Transverse colon (tissue), 4 donors: Measurements from ENCODE around the gene AKAP1. TPM values are rescaled to one million over a fixed set of nuclear protein-coding genes. Genes with fewer than 3 reads are reported as not detected.

Experiments
- DNase-seq: peaks from one replicate; pipeline ENCODE4 v3.0.0-alpha.2; 2019
- H3K27ac ChIP-seq, 4 donors: fragments of 200-600 bp; sonication (generic); 2 replicates each; pipeline ENCODE4 v1.5.1; 2016 to 2018; ENCODE audit warnings: inconsistent platforms in 4 of 4
- H3K27me3 ChIP-seq: fragments of 200-600 bp; sonication (generic); 2 replicates; pipeline ENCODE4 v1.5.1; 2017; ENCODE audit warnings: inconsistent platforms
- H3K36me3 ChIP-seq, 4 donors: fragments of 200-600 bp; sonication (generic); 2 replicates each; pipeline ENCODE4 v1.5.1; 2017 to 2019; ENCODE audit warnings: inconsistent platforms in 4 of 4
- H3K4me1 ChIP-seq, 4 donors: fragments of 200-600 bp; sonication (generic); 2 replicates each; pipeline ENCODE4 v1.5.1; 2017 to 2020; ENCODE audit warnings: inconsistent platforms in 4 of 4
- H3K4me3 ChIP-seq, 4 donors: fragments of 200-600 bp; sonication (generic); 1 replicate in 1 of 4; 2 replicates in 3 of 4; pipeline versions ENCODE4 v1.5.1 to v1.6.1; 2017 to 2019; ENCODE audit warnings: inconsistent platforms in 4 of 4
- H3K9me3 ChIP-seq, 2 donors: fragments of 200-600 bp; sonication (generic); 2 replicates each; pipeline ENCODE4 v1.5.1; 2017 to 2019; ENCODE audit warnings: inconsistent platforms in 2 of 2
- EP300 ChIP-seq: sonication (generic); formaldehyde crosslinking; IDR thresholded peaks from one replicate; pipeline ENCODE4 v1.6.1; 2017; ENCODE audit warnings: antibody characterized with exemption, low read depth
- POLR2A ChIP-seq: fragments of 450-650 bp; IDR thresholded peaks from one replicate; pipeline ENCODE4 v1.6.1; 2016; ENCODE audit warnings: antibody characterized with exemption, mild to moderate bottlenecking, moderate library complexity
- POLR2AphosphoS5 ChIP-seq, 3 donors: sonication (generic); formaldehyde crosslinking; IDR thresholded peaks; one replicate each; pipeline ENCODE4 v1.6.1; 2016; ENCODE audit warnings: antibody characterized with exemption in 3 of 3
- WGBS, 2 donors: methylation state at CpG; one replicate each; pipeline ENCODE4 v1.1.5; 2018; ENCODE audit warnings: low coverage in 1 of 2; 5-methylcytosine and 5-hydroxymethylcytosine counted together
- in situ Hi-C, 4 donors: fragments of 200-750 bp; cut with MboI; loops; one replicate each; pipeline versions ENCODE4 v1.15.0 to v1.15.1; 2017; ENCODE audit warnings: low sequenced_read_pairs in 3 of 4, low pct_ligation_motif_present in 1 of 4, low pct_unique_long_range_greater_than_20kb in 1 of 4
- intact Hi-C: fragments of 100-400 bp; cut with DNase I; formaldehyde crosslinking; loops from one replicate; pipeline ENCODE4 v1.15.1; 2023; ENCODE audit warnings: low total_unique reads
- total RNA-seq, 4 donors: library from RNA; depleted of rRNA; stranded (reverse); fragments of >200 nt; gene quantifications; one replicate each; pipeline ENCODE4 v1.1.0, GENCODE V29; 2016
- TF ChIP-seq, protein P1 (sequence below), 5 experiments: fragments of 200-600 bp in 3 of 5; fragments of 450-650 bp in 2 of 5; sonication (generic) in 3 of 5; IDR thresholded peaks; 1 replicate in 2 of 5; 2 replicates in 3 of 5; pipeline ENCODE4 v1.5.1; 2016 to 2017; ENCODE audit warnings: antibody characterized with exemption in 5 of 5, inconsistent platforms in 3 of 5, mild to moderate bottlenecking in 2 of 5, moderate library complexity in 1 of 5

The AKAP1 gene
- total RNA-seq, 4 donors from 2014 or later = 137 to 193 (median 171) TPM

DNA sequence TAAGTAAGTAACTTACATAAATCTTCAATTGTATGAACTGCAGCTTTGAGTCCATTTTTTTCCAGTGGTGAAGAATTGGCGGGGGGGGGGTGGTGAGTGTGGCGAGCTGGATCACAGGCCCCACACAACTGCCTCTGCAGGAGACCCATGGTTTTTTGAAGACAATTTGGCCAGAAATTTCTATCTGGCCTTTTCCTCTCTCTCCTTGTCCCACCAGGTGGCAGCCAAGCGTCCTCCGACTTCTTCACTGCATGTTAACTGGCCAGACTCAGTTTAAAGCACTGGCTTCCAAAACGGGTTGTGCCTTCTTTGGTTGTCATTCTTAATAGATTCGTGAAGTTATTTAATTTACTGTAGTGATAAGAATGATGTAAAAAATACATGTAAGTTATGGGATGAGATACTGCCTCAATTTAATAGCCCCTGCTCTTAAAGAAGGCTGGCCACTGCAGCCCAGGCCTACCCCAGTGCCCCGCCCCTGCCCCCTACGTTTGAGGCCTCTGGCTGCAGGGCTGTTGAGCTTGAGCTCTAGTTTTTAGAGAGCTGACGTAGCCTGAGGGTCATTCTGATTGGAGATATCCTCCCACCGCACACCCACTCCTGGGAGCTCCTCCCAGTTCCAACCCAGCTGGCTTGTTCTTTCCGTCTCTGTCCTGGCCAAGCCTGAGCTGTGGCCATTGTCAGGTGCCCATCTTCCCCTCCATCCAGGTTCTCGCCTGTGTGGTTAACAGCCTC is 36.4 kb downstream of the AKAP1 start:
- in situ Hi-C loops (loop anchor here in 2 of 4 donors (10.0 to 25.0 kb wide), 3 partner anchors 284 to 713 kb away; partner anchors contain the start of genes C17orf67 (in 1 of the 2), CCDC182 (in 1 of the 2) and DGKE (in 1 of the 2)), intact Hi-C loops (no loop called here)
- H3K9me3 ChIP-seq = no peaks in the 10 kb centered on the region
- no peak overlapping the region for H3K27ac ChIP-seq
- H3K4me1 ChIP-seq = no peaks in the 10 kb centered on the region
- no peak for DNase-seq
- H3K4me3 ChIP-seq = no peak overlapping the region
- H3K36me3 ChIP-seq = peaks cover 0 to 61% (median 23%) of the 10 kb centered on the region in 4 donors
- TF ChIP-seq, protein P1, sequence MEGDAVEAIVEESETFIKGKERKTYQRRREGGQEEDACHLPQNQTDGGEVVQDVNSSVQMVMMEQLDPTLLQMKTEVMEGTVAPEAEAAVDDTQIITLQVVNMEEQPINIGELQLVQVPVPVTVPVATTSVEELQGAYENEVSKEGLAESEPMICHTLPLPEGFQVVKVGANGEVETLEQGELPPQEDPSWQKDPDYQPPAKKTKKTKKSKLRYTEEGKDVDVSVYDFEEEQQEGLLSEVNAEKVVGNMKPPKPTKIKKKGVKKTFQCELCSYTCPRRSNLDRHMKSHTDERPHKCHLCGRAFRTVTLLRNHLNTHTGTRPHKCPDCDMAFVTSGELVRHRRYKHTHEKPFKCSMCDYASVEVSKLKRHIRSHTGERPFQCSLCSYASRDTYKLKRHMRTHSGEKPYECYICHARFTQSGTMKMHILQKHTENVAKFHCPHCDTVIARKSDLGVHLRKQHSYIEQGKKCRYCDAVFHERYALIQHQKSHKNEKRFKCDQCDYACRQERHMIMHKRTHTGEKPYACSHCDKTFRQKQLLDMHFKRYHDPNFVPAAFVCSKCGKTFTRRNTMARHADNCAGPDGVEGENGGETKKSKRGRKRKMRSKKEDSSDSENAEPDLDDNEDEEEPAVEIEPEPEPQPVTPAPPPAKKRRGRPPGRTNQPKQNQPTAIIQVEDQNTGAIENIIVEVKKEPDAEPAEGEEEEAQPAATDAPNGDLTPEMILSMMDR (IDR thresholded peaks at IDR 0.05) = peak in 4 of 5 experiments; percentile 21 to 31 (median 30)
- TF ChIP-seq POLR2AphosphoS5 (IDR thresholded peaks at IDR 0.05) (no peak), EP300 (no peak), POLR2A (no peak)
- 38 to 66% methylated on average over 3 to 12 of the region's 12 CpGs for WGBS, 2 donors
- H3K27me3 ChIP-seq = no peaks in the 10 kb centered on the region

DNA sequence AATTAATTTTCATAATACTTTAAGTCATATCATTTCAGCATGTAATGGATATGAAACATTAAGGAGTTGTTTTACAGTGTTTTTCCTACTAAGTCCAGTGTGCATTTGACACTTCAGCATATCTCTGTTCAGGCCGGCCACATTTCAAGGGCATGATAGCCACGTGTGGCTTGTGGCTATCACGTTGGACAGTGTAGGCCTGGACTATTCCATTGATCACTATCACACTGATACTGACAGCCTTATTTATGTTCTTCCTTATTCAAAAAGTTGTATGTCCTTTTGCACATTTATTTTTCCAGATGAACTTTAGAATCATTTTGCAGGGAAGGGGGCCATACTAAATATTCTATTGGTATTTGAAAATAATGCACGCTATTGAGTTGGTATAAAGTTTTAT is 39.0 kb downstream of the AKAP1 start:
- no peaks in the 10 kb centered on the region for H3K9me3 ChIP-seq
- 79 to 81% methylated on average over 4 of the region's 4 CpGs for WGBS, 2 donors
- in situ Hi-C loops = loop anchor here in 2 of 4 donors (10.0 to 25.0 kb wide), 3 partner anchors 287 to 711 kb away; partner anchors contain the start of genes C17orf67 (in 1 of the 2), CCDC182 (in 1 of the 2) and DGKE (in 1 of the 2)
- H3K27ac ChIP-seq = no peak overlapping the region
- H3K36me3 ChIP-seq = peaks cover 0 to 36% (median 13%) of the 10 kb centered on the region in 4 donors
- no peaks in the 10 kb centered on the region for H3K4me1 ChIP-seq
- no peaks in the 10 kb centered on the region for H3K27me3 ChIP-seq
- TF ChIP-seq POLR2AphosphoS5 (IDR thresholded peaks at IDR 0.05) = no peak
- no peak for TF ChIP-seq POLR2A
- TF ChIP-seq, protein P1 (IDR thresholded peaks at IDR 0.05) = no peak
- no peak for TF ChIP-seq EP300
- intact Hi-C loops = no loop called here
- no peak overlapping the region for H3K4me3 ChIP-seq
- DNase-seq = no peak

DNA sequence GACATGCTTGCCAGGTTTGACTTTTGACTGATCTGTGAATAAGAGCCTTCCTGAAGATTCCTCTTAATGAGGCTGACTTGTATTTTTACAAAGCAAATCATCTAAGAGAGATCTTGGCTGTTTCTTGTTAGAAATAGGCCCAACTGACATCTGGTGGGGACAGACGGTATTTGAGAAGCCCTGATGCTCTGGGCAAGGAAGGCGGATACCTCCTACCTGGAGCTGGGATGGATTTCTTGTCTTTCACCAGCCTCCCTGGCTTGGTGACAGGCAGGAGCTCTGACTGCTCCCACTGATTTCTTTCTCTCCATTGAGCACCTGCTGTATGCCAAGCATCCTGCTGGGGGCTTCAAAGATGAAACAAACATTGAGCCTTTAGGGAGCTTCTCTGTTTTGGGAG is 40.4 kb downstream of the AKAP1 start:
- in situ Hi-C loops (loop anchor here in 3 of 4 donors (10.0 to 25.0 kb wide), 4 partner anchors 612 to 987 kb away; partner anchors contain the start of gene CCDC182 (in 3 of the 3)), intact Hi-C loops (no loop called here)
- Histone ChIP-seq H3K36me3 (peaks cover 0 to 24% (median 8%) of the 10 kb centered on the region in 4 donors), H3K4me3 (no peak overlapping the region), H3K4me1 (no peaks in the 10 kb centered on the region), H3K9me3 (no peaks in the 10 kb centered on the region), H3K27ac (no peak overlapping the region), H3K27me3 (no peaks in the 10 kb centered on the region)
- TF ChIP-seq EP300 (no peak), POLR2A (no peak), POLR2AphosphoS5 (IDR thresholded peaks at IDR 0.05) (no peak)
- TF ChIP-seq, protein P1 (IDR thresholded peaks at IDR 0.05) = no peak
- no peak for DNase-seq
- WGBS, 2 donors = 97% methylated on average over 2 of the region's 2 CpGs; no CpG with 5 or more reads in 1 of the 2 donors

DNA sequence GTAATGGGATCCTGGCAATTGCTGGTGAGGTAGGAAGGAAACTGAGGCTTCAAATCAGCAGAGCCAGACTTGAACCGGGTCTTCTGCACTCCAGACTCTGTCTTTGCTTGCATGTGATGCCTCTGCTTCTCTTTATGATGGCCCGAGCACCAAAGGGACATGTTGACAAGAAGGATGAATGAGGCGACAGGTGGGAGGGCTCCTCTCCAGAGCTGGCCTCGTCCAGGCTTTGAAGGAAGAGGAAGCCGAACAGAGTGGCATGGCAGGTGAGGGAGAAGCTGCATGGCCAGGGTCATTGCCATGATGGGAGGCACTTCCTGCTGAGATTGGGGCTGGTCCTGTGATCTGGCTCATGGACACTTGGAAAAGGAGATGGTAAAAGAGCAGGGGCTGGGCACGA is 40.8 kb downstream of the AKAP1 start:
- in situ Hi-C loops = loop anchor here in 3 of 4 donors (10.0 to 25.0 kb wide), 4 partner anchors 611 to 986 kb away; partner anchors contain the start of gene CCDC182 (in 3 of the 3)
- Histone ChIP-seq H3K36me3 (peaks cover 0 to 21% (median 6%) of the 10 kb centered on the region in 4 donors), H3K4me3 (no peak overlapping the region), H3K27me3 (no peaks in the 10 kb centered on the region), H3K9me3 (no peaks in the 10 kb centered on the region), H3K4me1 (no peaks in the 10 kb centered on the region), H3K27ac (no peak overlapping the region)
- intact Hi-C loops = no loop called here
- TF ChIP-seq, protein P1 (IDR thresholded peaks at IDR 0.05) = no peak
- TF ChIP-seq POLR2A (no peak), POLR2AphosphoS5 (IDR thresholded peaks at IDR 0.05) (no peak), EP300 (no peak)
- 67 to 89% methylated on average over 2 to 6 of the region's 6 CpGs for WGBS, 2 donors
- DNase-seq = no peak
